BLaER1 treated with 17β-estradiol and CSF1 and Interleukin-3, amounts not matched to agents 10 nM and 100 nM (cell line): ENCODE data around the gene MAT2A.

Experiments
- H3K27ac ChIP-seq, 11 experiments: shearing (Covaris generic); formaldehyde crosslinking; 2 replicates each; pipeline ENCODE4 v1.8.1; 2022
- H3K27me3 ChIP-seq, 11 experiments: shearing (Covaris generic); formaldehyde crosslinking; 2 replicates each; pipeline ENCODE4 v1.8.1; 2022
- H3K36me3 ChIP-seq, 11 experiments: shearing (Covaris generic); formaldehyde crosslinking; 2 replicates each; pipeline ENCODE4 v1.8.1; 2022
- H3K4me1 ChIP-seq, 10 experiments: shearing (Covaris generic); formaldehyde crosslinking; 2 replicates each; pipeline ENCODE4 v1.8.1; 2022
- H3K4me2 ChIP-seq, 11 experiments: shearing (Covaris generic); formaldehyde crosslinking; 2 replicates each; pipeline ENCODE4 v1.8.1; 2022
- H3K4me3 ChIP-seq, 10 experiments: shearing (Covaris generic); formaldehyde crosslinking; 2 replicates each; pipeline ENCODE4 v1.8.1; 2022
- H3K9ac ChIP-seq, 11 experiments: shearing (Covaris generic); formaldehyde crosslinking; 2 replicates each; pipeline ENCODE4 v1.8.1; 2022
- H3K9me3 ChIP-seq, 11 experiments: shearing (Covaris generic); formaldehyde crosslinking; replicated peaks in 1 of 11; 2 replicates each; pipeline ENCODE4 v1.8.1; 2022
- H4K20me1 ChIP-seq, 11 experiments: shearing (Covaris generic); formaldehyde crosslinking; 2 replicates each; pipeline ENCODE4 v1.8.1; 2022
- Cebpa-rat ChIP-seq, 11 experiments: shearing (Covaris generic); IDR thresholded peaks; 2 replicates each; pipeline ENCODE4 v1.8.1; 2022

The MAT2A gene

DNA sequence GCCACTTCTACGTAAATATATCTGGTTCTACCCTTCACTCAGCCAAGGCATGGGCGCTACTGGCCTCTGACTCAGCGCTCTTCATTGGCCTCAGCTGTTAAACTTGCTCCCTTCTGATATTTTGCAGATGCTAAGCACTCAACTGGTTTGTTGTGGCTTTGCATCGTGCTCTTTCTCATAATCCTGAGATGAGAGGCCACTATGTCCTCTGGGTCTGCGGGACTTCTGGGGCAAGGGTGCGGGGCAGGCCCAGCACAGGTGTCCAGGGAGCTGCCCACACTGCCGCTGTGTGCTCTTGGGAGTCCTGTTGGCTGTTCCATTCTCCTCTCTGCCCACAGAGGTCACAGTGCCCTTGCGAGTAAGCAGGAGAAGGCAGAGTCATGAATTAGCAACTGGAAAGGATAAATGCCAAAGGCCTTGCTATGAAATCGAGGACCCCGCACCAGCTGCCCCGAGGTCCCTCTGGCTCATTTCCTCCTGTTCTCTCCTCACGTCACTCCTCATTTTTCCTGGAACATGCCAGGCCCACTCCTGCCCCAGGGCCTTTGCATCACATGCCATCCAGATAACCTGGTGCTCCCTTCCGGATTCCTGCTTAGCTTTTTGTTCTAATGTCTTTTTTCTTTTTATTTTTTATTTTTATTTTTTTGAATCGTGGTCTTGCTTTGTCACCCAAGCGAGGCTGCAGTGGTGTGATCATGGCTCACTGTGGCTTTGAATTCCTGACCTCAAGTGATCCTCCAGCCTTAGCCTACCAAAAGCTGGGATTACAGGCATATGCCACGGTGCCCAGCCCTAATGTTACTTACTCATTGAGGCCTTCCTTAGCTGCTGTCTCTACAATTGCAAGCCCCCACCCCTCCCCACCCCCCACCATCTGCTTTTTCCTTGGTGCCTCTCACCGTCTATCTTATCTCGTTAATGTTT, 34.9 kb upstream of the MAT2A start:
- H3K9ac ChIP-seq, result no peak overlapping the region
- peaks cover 6 to 70% (median 38%) of the 10 kb centered on the region in 10 experiments; a peak in 18 of 20 replicates for H3K4me1 ChIP-seq
- TF ChIP-seq Cebpa-rat (IDR thresholded peaks at IDR 0.05), result no peak
- peak overlapping the region in 5 of 11 experiments; percentile 53 to 94 (median 71); a peak in 9 of 22 replicates for H3K4me2 ChIP-seq
- H3K27ac ChIP-seq, result peak overlapping the region in 5 of 11 experiments; percentile 3 to 34 (median 25); a peak in 5 of 22 replicates
- H3K36me3 ChIP-seq, result no peaks in the 10 kb centered on the region
- H4K20me1 ChIP-seq, result no peaks in the 10 kb centered on the region
- no peaks in the 10 kb centered on the region for H3K27me3 ChIP-seq
- no peaks in the 10 kb centered on the region for H3K9me3 ChIP-seq
- H3K4me3 ChIP-seq, result no peak overlapping the region

DNA sequence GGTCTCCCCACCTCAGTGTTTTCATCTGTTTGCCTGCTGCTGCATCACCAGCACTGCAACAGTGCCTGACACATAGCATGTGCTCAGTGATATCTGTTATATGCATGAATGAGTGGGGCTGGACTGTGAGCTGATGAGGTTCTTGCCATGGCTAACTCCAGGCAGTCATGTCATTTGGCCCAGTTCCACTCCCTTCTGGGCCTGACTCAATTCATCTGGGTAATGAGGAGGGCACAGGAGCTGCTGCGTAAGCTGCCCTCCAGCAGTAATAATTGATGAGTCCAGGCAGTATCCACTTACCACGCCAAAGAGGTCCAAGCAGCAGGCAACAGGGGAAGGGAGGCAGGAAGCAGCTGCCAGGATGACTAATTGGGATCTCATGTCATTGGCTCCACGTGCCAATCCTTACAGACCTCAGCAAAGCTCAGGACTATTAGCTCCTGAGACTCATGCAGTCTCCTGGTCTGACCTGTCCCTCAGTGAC, 34.1 kb upstream of the MAT2A start:
- Histone ChIP-seq H3K4me2 (peak overlapping the region in 7 of 11 experiments; percentile 17 to 94 (median 60); a peak in 13 of 22 replicates), H4K20me1 (no peaks in the 10 kb centered on the region), H3K9me3 (no peaks in the 10 kb centered on the region), H3K27ac (peak overlapping the region in 4 of 11 experiments; percentile 23 to 33 (median 28); a peak in 3 of 22 replicates), H3K9ac (no peak overlapping the region; a peak in 1 of 22 replicates), H3K4me3 (no peak overlapping the region), H3K27me3 (no peaks in the 10 kb centered on the region), H3K4me1 (peaks cover 6 to 63% (median 33%) of the 10 kb centered on the region in 10 experiments; a peak in 18 of 20 replicates), H3K36me3 (no peaks in the 10 kb centered on the region)
- TF ChIP-seq Cebpa-rat (IDR thresholded peaks at IDR 0.05), result no peak

GRCh38 chr2:85505551-85506238, 33.3 kb upstream of the MAT2A start:
- no peak overlapping the region for H3K9ac ChIP-seq
- H4K20me1 ChIP-seq, result no peaks in the 10 kb centered on the region
- no peaks in the 10 kb centered on the region for H3K36me3 ChIP-seq
- no peaks in the 10 kb centered on the region for H3K27me3 ChIP-seq
- no peaks in the 10 kb centered on the region for H3K9me3 ChIP-seq
- no peak for TF ChIP-seq Cebpa-rat (IDR thresholded peaks at IDR 0.05)
- no peak overlapping the region for H3K4me3 ChIP-seq
- H3K4me1 ChIP-seq, result peaks cover 0 to 58% (median 25%) of the 10 kb centered on the region in 10 experiments; a peak in 17 of 20 replicates
- H3K27ac ChIP-seq, result peak overlapping the region in 4 of 11 experiments; percentile 23 to 33 (median 28); a peak in 3 of 22 replicates
- peak overlapping the region in 5 of 11 experiments; percentile 22 to 94 (median 60); a peak in 8 of 22 replicates for H3K4me2 ChIP-seq

DNA sequence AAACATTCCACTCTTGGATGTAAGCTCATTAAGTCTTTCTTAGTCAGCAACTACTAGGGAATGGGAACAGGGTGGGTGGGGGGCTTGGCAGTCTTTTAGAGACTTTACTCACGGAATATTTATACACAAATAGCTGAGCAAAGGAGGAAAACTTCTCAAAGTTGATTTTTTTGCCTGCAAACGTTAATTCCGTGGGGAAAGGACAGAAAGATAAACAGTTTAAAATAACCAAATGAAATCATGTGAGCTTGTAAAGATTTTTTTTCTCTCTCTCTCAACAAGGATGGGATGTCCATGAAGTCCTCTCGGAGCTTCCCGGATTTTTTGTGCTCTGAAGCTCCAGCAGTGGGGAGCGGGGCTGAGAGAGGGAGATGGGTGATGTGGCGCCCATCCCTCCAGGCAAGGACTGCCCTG, 32.2 kb upstream of the MAT2A start:
- Histone ChIP-seq H3K27me3 (no peaks in the 10 kb centered on the region), H3K9me3 (no peaks in the 10 kb centered on the region), H3K4me2 (no peak overlapping the region), H3K4me1 (peaks cover 0 to 58% (median 19%) of the 10 kb centered on the region in 10 experiments; a peak in 15 of 20 replicates), H3K4me3 (no peak overlapping the region), H3K36me3 (no peaks in the 10 kb centered on the region), H3K9ac (no peak overlapping the region), H4K20me1 (no peaks in the 10 kb centered on the region), H3K27ac (no peak overlapping the region)
- TF ChIP-seq Cebpa-rat (IDR thresholded peaks at IDR 0.05), result no peak

GRCh38 chr2:85511008-85511811, 27.8 kb upstream of the MAT2A start:
- Histone ChIP-seq H4K20me1 (no peaks in the 10 kb centered on the region), H3K4me3 (no peak overlapping the region), H3K36me3 (no peaks in the 10 kb centered on the region), H3K9me3 (no peaks in the 10 kb centered on the region), H3K27ac (peak overlapping the region in 2 of 11 experiments; percentile 6 to 29; a peak in 2 of 22 replicates), H3K4me1 (peaks cover 0 to 18% (median 6%) of the 10 kb centered on the region in 10 experiments; a peak in 9 of 20 replicates), H3K27me3 (no peaks in the 10 kb centered on the region), H3K9ac (no peak overlapping the region; a peak in 1 of 22 replicates), H3K4me2 (peak overlapping the region in 3 of 11 experiments; percentile 45 to 75 (median 46); a peak in 7 of 22 replicates)
- no peak for TF ChIP-seq Cebpa-rat (IDR thresholded peaks at IDR 0.05)

DNA sequence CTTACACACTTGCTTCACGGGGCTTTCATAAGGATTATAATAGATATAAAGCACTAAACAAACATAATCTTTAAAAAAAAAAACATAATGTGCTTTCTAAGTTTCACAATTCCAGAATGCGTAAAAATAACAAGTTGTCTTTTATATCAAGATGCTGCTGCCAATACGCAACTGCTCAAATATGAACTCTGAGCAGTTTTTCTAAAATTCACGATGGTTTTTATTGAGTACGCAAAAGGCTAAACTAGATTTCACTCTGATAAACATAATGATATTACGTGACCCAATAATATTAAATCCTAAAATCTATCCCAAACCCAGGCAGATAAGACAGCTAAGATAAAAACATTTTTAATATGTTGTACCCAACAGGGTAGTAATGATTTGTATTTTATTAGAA, 24.6 kb upstream of the MAT2A start:
- H3K9ac ChIP-seq, result no peak overlapping the region
- 0 out of 22 replicates have a peak, but pooled peaks cover 0 to 5% (median 0%) of the 10 kb centered on the region in 11 experiments for H3K9me3 ChIP-seq
- no peaks in the 10 kb centered on the region for H4K20me1 ChIP-seq
- H3K4me3 ChIP-seq, result no peak overlapping the region
- H3K27me3 ChIP-seq, result no peaks in the 10 kb centered on the region
- H3K4me2 ChIP-seq, result no peak overlapping the region
- TF ChIP-seq Cebpa-rat (IDR thresholded peaks at IDR 0.05), result no peak
- H3K36me3 ChIP-seq, result no peaks in the 10 kb centered on the region
- peaks cover 0 to 34% (median 10%) of the 10 kb centered on the region in 10 experiments; a peak in 10 of 20 replicates for H3K4me1 ChIP-seq
- no peak overlapping the region for H3K27ac ChIP-seq

DNA sequence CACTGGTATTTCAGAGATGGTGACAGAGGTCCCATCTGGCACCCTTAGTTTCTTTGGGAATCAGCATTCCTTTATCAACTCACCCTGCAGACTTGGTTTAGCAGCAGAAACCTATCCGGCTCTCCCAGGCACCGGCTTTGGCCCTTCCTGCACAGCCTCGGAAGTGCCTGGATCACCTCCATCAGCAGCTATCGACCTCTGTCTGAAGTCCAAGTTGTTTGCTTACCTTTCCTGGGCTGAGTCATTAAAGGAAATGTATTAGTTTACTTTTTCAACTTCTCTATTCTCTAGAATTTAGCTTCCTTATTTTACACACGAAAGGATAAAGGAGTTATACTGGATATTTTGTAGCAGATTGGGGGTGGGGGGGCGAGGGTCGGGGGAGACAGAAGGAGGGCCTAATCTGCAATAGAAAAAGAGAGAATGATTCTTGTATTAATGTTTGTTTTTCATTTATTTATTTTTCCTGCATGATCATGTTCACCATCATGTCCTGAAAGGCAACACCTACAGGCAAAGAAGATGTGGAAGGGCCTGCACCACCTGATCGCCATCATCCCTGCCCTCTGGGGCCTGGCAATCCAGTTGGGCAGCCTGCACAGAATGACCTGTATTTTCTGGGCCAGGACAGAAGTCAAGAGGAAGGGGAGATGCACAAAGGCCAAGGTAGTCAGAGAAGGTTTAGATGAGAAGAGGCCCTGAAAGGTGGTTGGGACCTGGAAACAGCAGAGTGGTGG, 22.1 kb upstream of the MAT2A start:
- H4K20me1 ChIP-seq, result no peaks in the 10 kb centered on the region
- TF ChIP-seq Cebpa-rat (IDR thresholded peaks at IDR 0.05), result no peak
- H3K27me3 ChIP-seq, result no peaks in the 10 kb centered on the region

More for the DNA sequence above, 22.1 kb upstream of the MAT2A start:
- Histone ChIP-seq H3K9me3 (0 out of 22 replicates have a peak, but pooled peaks cover 0 to 5% (median 0%) of the 10 kb centered on the region in 11 experiments), H3K4me3 (no peak overlapping the region), H3K36me3 (no peaks in the 10 kb centered on the region), H3K4me1 (peaks cover 0 to 19% (median 5%) of the 10 kb centered on the region in 10 experiments; a peak in 9 of 20 replicates), H3K9ac (no peak overlapping the region), H3K27ac (no peak overlapping the region), H3K4me2 (peak overlapping the region in 4 of 11 experiments; percentile 45 to 80 (median 60); a peak in 9 of 22 replicates)
